Neuron (in vitro differentiated cells): ENCODE measurements around the gene CYP26C1.

ENCODE experiments used
- H2AFZ ChIP-seq: one replicate; pipeline ENCODE4 v1.6.1; 2013; ENCODE audit warnings: low read depth, mild to moderate bottlenecking, inconsistent platforms, low read length, moderate library complexity
- H3K27me3 ChIP-seq: one replicate; pipeline ENCODE4 v1.6.1; 2013; ENCODE audit warnings: low read length; ENCODE audit not compliant: insufficient read depth
- H3K36me3 ChIP-seq: one replicate; pipeline ENCODE4 v1.6.1; 2013; ENCODE audit warnings: low read length; ENCODE audit not compliant: insufficient read depth
- H3K4me1 ChIP-seq: one replicate; pipeline ENCODE4 v1.6.1; 2013; ENCODE audit warnings: low read length; ENCODE audit not compliant: insufficient read depth
- H3K4me3 ChIP-seq: 2 replicates; pipeline ENCODE4 v1.5.1; 2013; ENCODE audit warnings: mild to moderate bottlenecking, low read length, moderate library complexity
- H3K9me3 ChIP-seq: one replicate; pipeline ENCODE4 v1.6.1; 2013; ENCODE audit warnings: low read length

CYP26C1 gene

GRCh38 chr10:93068411-93069244, 8.0 kb downstream of the CYP26C1 start:
- Histone ChIP-seq H3K36me3 (peaks cover 7% of the 10 kb centered on the region), H2AFZ (no peak overlapping the region), H3K4me1 (peaks cover 24% of the 10 kb centered on the region), H3K4me3 (no peak overlapping the region), H3K27me3 (peaks cover 10% of the 10 kb centered on the region), H3K9me3 (peaks cover 2% of the 10 kb centered on the region)

- no peak overlapping the region for H3K4me3 ChIP-seq
- H2AFZ ChIP-seq = no peak overlapping the region
These were observed 8.6 kb downstream of the CYP26C1 start for GRCh38 chr10:93069245-93069561.

GRCh38 chr10:93070378-93071176, 10.0 kb downstream of the CYP26C1 start:
- H3K4me1 ChIP-seq = peaks cover 35% of the 10 kb centered on the region
- no peaks in the 10 kb centered on the region for H3K36me3 ChIP-seq
- H3K27me3 ChIP-seq = peaks cover 12% of the 10 kb centered on the region
- H2AFZ ChIP-seq = no peak overlapping the region
- no peak overlapping the region for H3K4me3 ChIP-seq
- peaks cover 2% of the 10 kb centered on the region for H3K9me3 ChIP-seq

More at GRCh38 chr10:93069245-93069561, 8.6 kb downstream of the CYP26C1 start:
- Histone ChIP-seq H3K4me1 (peaks cover 24% of the 10 kb centered on the region), H3K36me3 (peaks cover 4% of the 10 kb centered on the region), H3K27me3 (peaks cover 10% of the 10 kb centered on the region), H3K9me3 (peaks cover 2% of the 10 kb centered on the region)

- H3K9me3 ChIP-seq = peaks cover 2% of the 10 kb centered on the region
- peaks cover 39% of the 10 kb centered on the region for H3K4me1 ChIP-seq
- H3K4me3 ChIP-seq = peak overlapping the region; percentile 13
These were observed 10.5 kb downstream of the CYP26C1 start for GRCh38 chr10:93071177-93071472.

GRCh38 chr10:93071674-93072224, 11.2 kb downstream of the CYP26C1 start:
- H3K4me1 ChIP-seq = peaks cover 44% of the 10 kb centered on the region
- H3K27me3 ChIP-seq = peaks cover 12% of the 10 kb centered on the region
- H3K36me3 ChIP-seq = no peaks in the 10 kb centered on the region
- peaks cover 2% of the 10 kb centered on the region for H3K9me3 ChIP-seq
- peak overlapping the region; percentile 80 for H3K4me3 ChIP-seq
- peak overlapping the region; percentile 7 for H2AFZ ChIP-seq

More at GRCh38 chr10:93071177-93071472, 10.5 kb downstream of the CYP26C1 start:
- H3K27me3 ChIP-seq = peaks cover 12% of the 10 kb centered on the region
- H2AFZ ChIP-seq = no peak overlapping the region
- H3K36me3 ChIP-seq = no peaks in the 10 kb centered on the region

- Histone ChIP-seq H3K9me3 (peaks cover 2% of the 10 kb centered on the region), H2AFZ (peak overlapping the region; percentile 7), H3K36me3 (peaks cover 3% of the 10 kb centered on the region), H3K27me3 (peaks cover 12% of the 10 kb centered on the region), H3K4me3 (peak overlapping the region; percentile 80), H3K4me1 (peaks cover 48% of the 10 kb centered on the region)
These were observed 11.7 kb downstream of the CYP26C1 start for GRCh38 chr10:93072225-93072712.

- peaks cover 52% of the 10 kb centered on the region for H3K4me1 ChIP-seq
- peak overlapping the region; percentile 60 for H2AFZ ChIP-seq
- H3K36me3 ChIP-seq = peaks cover 3% of the 10 kb centered on the region
- H3K9me3 ChIP-seq = no peaks in the 10 kb centered on the region
- H3K4me3 ChIP-seq = peak overlapping the region; percentile 80
- peaks cover 12% of the 10 kb centered on the region for H3K27me3 ChIP-seq
These were observed 12.3 kb downstream of the CYP26C1 start for GRCh38 chr10:93072713-93073538.

GRCh38 chr10:93073539-93074146, 13.0 kb downstream of the CYP26C1 start, which contains the start of gene CYP26A1:
CYP26A1 (plus strand) TSS chr10:93073893; CDS start chr10:93073935, 42 bp downstream.
- Histone ChIP-seq H3K9me3 (no peaks in the 10 kb centered on the region), H2AFZ (peak within 1 kb of the TSS; percentile 85), H3K4me3 (peak within 1 kb of the TSS; percentile 80), H3K27me3 (peaks cover 12% of the 10 kb centered on the region), H3K4me1 (peaks cover 57% of the 10 kb centered on the region), H3K36me3 (peaks cover 3% of the 10 kb centered on the region)

GRCh38 chr10:93074147-93074596, 13.6 kb downstream of the CYP26C1 start:
- H2AFZ ChIP-seq = peak overlapping the region; percentile 85
- H3K36me3 ChIP-seq = peaks cover 3% of the 10 kb centered on the region
- H3K4me1 ChIP-seq = peaks cover 57% of the 10 kb centered on the region
- no peaks in the 10 kb centered on the region for H3K9me3 ChIP-seq
- peaks cover 12% of the 10 kb centered on the region for H3K27me3 ChIP-seq
- peak overlapping the region; percentile 80 for H3K4me3 ChIP-seq

GRCh38 chr10:93074597-93075368, 14.2 kb downstream of the CYP26C1 start:
- Histone ChIP-seq H3K27me3 (peaks cover 12% of the 10 kb centered on the region), H3K4me1 (peaks cover 57% of the 10 kb centered on the region), H2AFZ (peak overlapping the region; percentile 85), H3K9me3 (no peaks in the 10 kb centered on the region), H3K36me3 (peaks cover 3% of the 10 kb centered on the region), H3K4me3 (peak overlapping the region; percentile 80)

GRCh38 chr10:93075369-93076221, 15.0 kb downstream of the CYP26C1 start:
- H3K9me3 ChIP-seq = no peaks in the 10 kb centered on the region
- peaks cover 3% of the 10 kb centered on the region for H3K36me3 ChIP-seq
- peaks cover 54% of the 10 kb centered on the region for H3K4me1 ChIP-seq
- H2AFZ ChIP-seq = peak overlapping the region; percentile 85
- peaks cover 12% of the 10 kb centered on the region for H3K27me3 ChIP-seq
- peak overlapping the region; percentile 80 for H3K4me3 ChIP-seq
